ENCODE measurements around the gene ZFC3H1. TPM values are rescaled to one million over a fixed set of nuclear protein-coding genes. Genes with fewer than 3 reads are reported as not detected.
"Not testable (repeated sequence)": the region's sequence is repeated elsewhere in the genome, so short reads cannot be mapped to it uniquely, and the experiment has no call there.

Gene ZFC3H1
- total and polyA plus RNA-seq, 4 donors: 8.0 to 95.3 (median 49.4) TPM

DNA sequence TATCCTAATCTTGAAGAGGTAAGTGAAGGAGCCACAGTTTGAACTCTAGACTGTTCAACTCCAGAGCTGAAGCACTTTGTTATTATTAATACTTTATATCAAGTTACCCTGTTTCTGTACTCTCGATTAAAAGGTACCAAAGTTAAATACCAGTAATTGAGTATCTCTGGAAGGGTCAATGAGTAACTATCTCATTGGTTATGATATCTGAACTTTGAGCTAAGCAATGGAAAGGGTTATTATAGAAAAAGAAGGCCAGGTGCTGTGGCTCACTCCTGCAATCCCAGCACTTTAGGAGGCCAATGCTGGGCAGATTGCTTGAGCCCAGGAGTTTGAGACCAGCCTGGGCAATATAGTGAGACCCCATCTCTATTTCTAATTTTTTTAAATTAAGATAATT lies 32.1 kb upstream of the ZFC3H1 start:
- no peaks in the 10 kb centered on the region for H3K9me3 ChIP-seq (ENCODE audit: control insufficient read depth, low read length)
- DNase-seq (no peak), ATAC-seq (ENCODE audit: low FRiP score) (no peak)
- H3K27me3 ChIP-seq (ENCODE audit: control insufficient read depth in 1 of 2, insufficient read depth in 2 of 2, low read length in 1 of 2): no peaks in the 10 kb centered on the region
- 97 to 98% methylated on average over 1 of the region's 1 CpG for WGBS, 2 donors
- no peaks in the 10 kb centered on the region for H3K4me1 ChIP-seq (ENCODE audit: control insufficient read depth in 1 of 2, insufficient read depth in 2 of 2, low read length in 2 of 2)
- peaks cover 2 to 3% of the 10 kb centered on the region in 2 donors for H3K36me3 ChIP-seq (ENCODE audit: control insufficient read depth in 1 of 2, insufficient read depth in 2 of 2, low read length in 1 of 2)
- no peak overlapping the region for H3K27ac ChIP-seq (ENCODE audit: low read depth in 1 of 2, low read length in 2 of 2)
- intact Hi-C loops (cut with DNase I): no loop called here
- H3K4me3 ChIP-seq (ENCODE audit: low read length in 2 of 2): no peak overlapping the region

DNA sequence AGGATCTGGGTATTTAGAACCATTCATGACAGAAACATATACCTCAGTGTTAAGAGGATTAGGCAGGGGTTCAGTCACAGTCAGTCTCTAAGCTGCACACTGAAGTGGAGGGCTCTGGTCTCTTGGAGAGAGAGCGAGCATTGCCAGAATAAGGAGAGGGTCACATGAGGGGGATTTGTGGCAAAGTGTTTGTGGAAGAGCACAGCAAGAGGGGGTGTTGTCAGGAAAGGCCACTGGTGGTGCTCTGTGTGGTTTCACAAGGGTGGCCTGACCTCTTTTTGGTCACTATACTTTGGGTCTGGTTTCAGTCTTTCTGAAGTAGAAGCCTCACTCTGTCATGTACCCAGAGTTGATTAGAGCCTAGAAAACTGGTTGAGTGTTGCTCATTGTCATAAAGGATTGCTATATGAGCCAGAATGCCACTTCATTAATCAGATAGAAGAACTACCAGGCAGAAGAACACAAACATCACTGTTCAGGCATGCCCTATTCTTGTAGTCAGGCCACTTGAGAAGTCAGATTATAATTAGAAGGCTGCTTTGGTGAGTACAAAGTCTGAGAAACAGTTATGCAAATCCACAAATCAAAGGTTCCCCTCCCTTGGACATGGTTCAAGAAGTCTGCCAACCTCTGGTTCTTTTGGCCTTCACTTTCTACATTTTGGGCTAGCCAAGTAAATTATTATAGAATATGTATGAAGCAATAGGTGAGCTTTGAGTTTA lies 30.6 kb upstream of the ZFC3H1 start:
- ATAC-seq (ENCODE audit: low FRiP score): no peak
- Histone ChIP-seq H3K27ac (ENCODE audit: low read depth in 1 of 2, low read length in 2 of 2) (no peak overlapping the region), H3K36me3 (ENCODE audit: control insufficient read depth in 1 of 2, insufficient read depth in 2 of 2, low read length in 1 of 2) (peaks cover 0 to 1% of the 10 kb centered on the region in 2 donors), H3K4me1 (ENCODE audit: control insufficient read depth in 1 of 2, insufficient read depth in 2 of 2, low read length in 2 of 2) (peaks cover 0 to 1% of the 10 kb centered on the region in 2 donors), H3K4me3 (ENCODE audit: low read length in 2 of 2) (no peak overlapping the region), H3K27me3 (ENCODE audit: control insufficient read depth in 1 of 2, insufficient read depth in 2 of 2, low read length in 1 of 2) (no peaks in the 10 kb centered on the region), H3K9me3 (ENCODE audit: control insufficient read depth, low read length) (no peaks in the 10 kb centered on the region)
- intact Hi-C loops (cut with DNase I): no loop called here
- DNase-seq: no peak
- 98 to 100% methylated on average over 1 of the region's 1 CpG for WGBS, 2 donors

DNA sequence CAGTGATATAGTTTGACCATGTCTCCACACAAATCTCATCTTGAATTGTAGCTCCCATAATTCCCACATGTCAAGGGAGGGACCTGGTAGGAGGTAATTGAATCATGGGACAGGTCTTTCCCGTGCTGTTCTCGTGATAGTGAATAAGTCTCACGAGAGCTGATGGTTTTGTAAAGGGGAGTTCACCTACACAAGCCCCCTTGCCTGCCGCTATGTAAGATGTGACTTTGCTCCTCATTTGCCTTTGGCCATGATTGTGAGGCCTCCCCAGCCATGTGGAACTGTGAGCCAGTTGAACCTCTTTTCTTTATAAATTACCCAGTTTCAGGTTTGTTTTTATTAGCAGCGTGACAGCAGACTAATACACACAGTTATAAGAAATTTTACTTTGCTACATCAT lies 30.0 kb upstream of the ZFC3H1 start:
- H3K36me3 ChIP-seq (ENCODE audit: control insufficient read depth in 1 of 2, insufficient read depth in 2 of 2, low read length in 1 of 2); intact Hi-C loops (cut with DNase I); ATAC-seq (ENCODE audit: low FRiP score); H3K4me3 ChIP-seq (ENCODE audit: low read length in 2 of 2); H3K4me1 ChIP-seq (ENCODE audit: control insufficient read depth in 1 of 2, insufficient read depth in 2 of 2, low read length in 2 of 2); H3K27ac ChIP-seq (ENCODE audit: low read depth in 1 of 2, low read length in 2 of 2); H3K27me3 ChIP-seq (ENCODE audit: control insufficient read depth in 1 of 2, insufficient read depth in 2 of 2, low read length in 1 of 2); DNase-seq; H3K9me3 ChIP-seq (ENCODE audit: control insufficient read depth, low read length): not testable (repeated sequence)
- WGBS, 2 donors: 83 to 87% methylated on average over 5 of the region's 5 CpGs

DNA sequence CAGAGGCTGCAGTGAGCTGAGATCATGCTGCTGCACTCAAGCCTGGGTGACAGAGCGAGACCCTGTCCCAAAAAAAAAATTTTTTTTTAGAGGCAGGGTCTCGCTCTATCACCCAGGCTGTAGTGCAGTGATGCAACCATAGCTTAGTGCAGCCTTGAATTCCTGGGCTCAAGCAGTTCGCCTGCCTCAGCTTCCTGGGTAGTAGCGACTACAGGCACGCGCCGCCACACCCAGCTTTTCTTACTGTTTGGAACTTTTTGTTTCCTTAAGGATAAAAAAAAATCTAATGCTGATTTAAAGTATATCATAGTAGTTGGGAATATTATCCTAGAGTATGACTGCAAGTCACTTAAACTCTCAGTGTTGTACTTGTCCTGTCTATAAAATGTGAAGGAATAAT lies 29.5 kb upstream of the ZFC3H1 start:
- ATAC-seq (ENCODE audit: low FRiP score) (no peak), DNase-seq (no peak)
- intact Hi-C loops (cut with DNase I): no loop called here
- H3K27ac ChIP-seq (ENCODE audit: low read depth in 1 of 2, low read length in 2 of 2): no peak overlapping the region
- H3K4me3 ChIP-seq (ENCODE audit: low read length in 2 of 2): no peak overlapping the region
- H3K4me1 ChIP-seq (ENCODE audit: control insufficient read depth in 1 of 2, insufficient read depth in 2 of 2, low read length in 2 of 2): peaks cover 0 to 4% of the 10 kb centered on the region in 2 donors
- peaks cover 0 to 1% of the 10 kb centered on the region in 2 donors for H3K36me3 ChIP-seq (ENCODE audit: control insufficient read depth in 1 of 2, insufficient read depth in 2 of 2, low read length in 1 of 2)
- H3K27me3 ChIP-seq (ENCODE audit: control insufficient read depth in 1 of 2, insufficient read depth in 2 of 2, low read length in 1 of 2): no peaks in the 10 kb centered on the region
- WGBS, 2 donors: 95 to 98% methylated on average over 7 of the region's 7 CpGs
- no peaks in the 10 kb centered on the region for H3K9me3 ChIP-seq (ENCODE audit: control insufficient read depth, low read length)

DNA sequence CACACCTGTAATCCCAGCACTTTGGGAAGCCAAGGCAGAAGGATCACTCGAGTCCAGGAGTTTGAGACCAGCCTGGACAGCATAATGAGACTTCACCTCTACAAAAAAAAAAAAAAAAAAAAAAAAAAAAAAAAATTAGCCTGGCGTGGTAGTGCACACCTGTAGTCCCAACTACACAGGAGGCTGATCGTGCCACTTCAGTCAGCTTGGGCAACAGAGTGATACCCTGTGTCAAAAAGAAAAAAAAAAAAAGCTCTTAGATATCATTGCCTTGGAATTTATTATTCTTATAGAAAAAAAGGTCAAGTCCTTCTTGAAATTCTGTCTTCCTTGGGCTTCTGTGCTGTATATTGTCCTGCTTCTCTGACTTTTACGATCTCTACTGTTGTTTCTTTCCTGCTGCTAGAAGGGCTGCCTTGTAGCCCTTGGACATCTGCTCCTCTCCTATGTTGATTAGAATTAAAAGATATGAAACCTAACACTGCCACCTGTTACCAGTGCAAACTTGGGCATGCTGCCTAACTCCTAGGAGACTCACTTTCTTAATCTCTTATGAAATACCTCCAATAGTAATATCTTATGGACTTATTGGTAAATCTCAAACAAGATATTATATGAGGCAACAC lies 28.0 kb upstream of the ZFC3H1 start:
- intact Hi-C loops (cut with DNase I): no loop called here
- ATAC-seq (ENCODE audit: low FRiP score): no peak
- 91% methylated on average over 3 to 4 of the region's 4 CpGs for WGBS, 2 donors

DNA sequence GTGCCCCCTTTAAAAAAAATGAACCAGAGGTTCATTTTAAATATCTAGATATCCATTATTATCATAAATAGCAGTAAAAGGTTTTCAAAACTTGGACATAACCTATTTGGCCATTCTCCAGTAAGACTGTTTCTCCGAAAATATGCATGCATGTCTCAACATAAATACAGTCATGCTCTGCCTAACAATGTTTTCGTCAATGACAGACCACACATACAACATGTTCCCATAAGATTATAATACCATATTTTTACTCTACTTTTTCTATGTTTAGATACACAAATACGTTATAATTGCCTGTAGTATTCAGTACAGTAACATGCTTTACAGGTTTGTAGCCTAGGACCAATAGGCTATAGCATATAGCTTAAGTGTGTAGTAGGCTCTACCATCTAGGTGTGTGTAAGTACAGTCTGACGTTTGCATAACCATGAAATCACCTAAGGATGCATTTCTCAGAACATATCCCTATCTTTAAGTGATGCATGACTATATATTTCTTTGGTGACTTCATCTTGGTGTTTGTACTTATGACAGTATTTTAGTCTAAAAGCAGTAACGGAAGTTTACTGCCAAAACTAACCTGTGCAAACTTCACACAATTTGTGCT lies 25.4 kb upstream of the ZFC3H1 start:
- intact Hi-C loops (cut with DNase I): loop anchor here in 1 of 2 donors (5.0 to 10.0 kb wide), 2 partner anchors 63 to 156 kb away; partner anchors contain the start of gene RAB21
- H3K36me3 ChIP-seq (ENCODE audit: control insufficient read depth in 1 of 2, insufficient read depth in 2 of 2, low read length in 1 of 2): peaks cover 0 to 1% of the 10 kb centered on the region in 2 donors
- 61 to 63% methylated on average over 5 of the region's 5 CpGs for WGBS, 2 donors
- H3K9me3 ChIP-seq (ENCODE audit: control insufficient read depth, low read length): no peaks in the 10 kb centered on the region
- H3K4me1 ChIP-seq (ENCODE audit: control insufficient read depth in 1 of 2, insufficient read depth in 2 of 2, low read length in 2 of 2): peaks cover 0 to 4% of the 10 kb centered on the region in 2 donors
- no peak overlapping the region for H3K4me3 ChIP-seq (ENCODE audit: low read length in 2 of 2)
- no peak overlapping the region for H3K27ac ChIP-seq (ENCODE audit: low read depth in 1 of 2, low read length in 2 of 2)
- ATAC-seq (ENCODE audit: low FRiP score): no peak
- no peaks in the 10 kb centered on the region for H3K27me3 ChIP-seq (ENCODE audit: control insufficient read depth in 1 of 2, insufficient read depth in 2 of 2, low read length in 1 of 2)
- DNase-seq: no peak

More for the DNA sequence above, 28.0 kb upstream of the ZFC3H1 start:
- Histone ChIP-seq H3K27me3 (ENCODE audit: control insufficient read depth in 1 of 2, insufficient read depth in 2 of 2, low read length in 1 of 2) (no peaks in the 10 kb centered on the region), H3K27ac (ENCODE audit: low read depth in 1 of 2, low read length in 2 of 2) (no peak overlapping the region), H3K4me3 (ENCODE audit: low read length in 2 of 2) (no peak overlapping the region), H3K36me3 (ENCODE audit: control insufficient read depth in 1 of 2, insufficient read depth in 2 of 2, low read length in 1 of 2) (peaks cover 0 to 1% of the 10 kb centered on the region in 2 donors), H3K9me3 (ENCODE audit: control insufficient read depth, low read length) (no peaks in the 10 kb centered on the region), H3K4me1 (ENCODE audit: control insufficient read depth in 1 of 2, insufficient read depth in 2 of 2, low read length in 2 of 2) (peaks cover 0 to 4% of the 10 kb centered on the region in 2 donors)
- DNase-seq: no peak

DNA sequence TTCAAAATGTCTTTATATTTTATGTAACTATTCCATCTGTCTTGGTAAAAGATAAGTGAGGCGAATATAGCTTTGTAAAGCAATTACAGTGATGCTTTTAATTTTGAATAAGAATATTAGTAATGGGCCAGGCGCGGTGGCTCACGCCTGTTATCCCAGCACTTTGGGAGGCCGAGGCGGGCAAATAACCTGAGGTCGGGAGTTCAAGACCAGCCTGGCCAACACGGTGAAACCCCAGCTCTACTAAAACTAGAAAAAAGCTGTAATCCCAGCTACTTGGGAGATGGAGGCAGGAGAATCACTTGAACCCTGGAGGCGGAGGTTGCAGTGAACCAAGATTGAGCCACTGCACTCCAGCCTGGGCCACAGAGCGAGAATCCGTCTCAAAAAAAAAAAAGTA lies 23.5 kb upstream of the ZFC3H1 start:
- 62 to 70% methylated on average over 11 of the region's 11 CpGs for WGBS, 2 donors
- ATAC-seq (ENCODE audit: low FRiP score); H3K9me3 ChIP-seq (ENCODE audit: control insufficient read depth, low read length); H3K27me3 ChIP-seq (ENCODE audit: control insufficient read depth in 1 of 2, insufficient read depth in 2 of 2, low read length in 1 of 2); H3K36me3 ChIP-seq (ENCODE audit: control insufficient read depth in 1 of 2, insufficient read depth in 2 of 2, low read length in 1 of 2); H3K4me1 ChIP-seq (ENCODE audit: control insufficient read depth in 1 of 2, insufficient read depth in 2 of 2, low read length in 2 of 2); H3K27ac ChIP-seq (ENCODE audit: low read depth in 1 of 2, low read length in 2 of 2); DNase-seq: not testable (repeated sequence)
- peak overlapping the region; percentile 34 to 73 for H3K4me3 ChIP-seq (ENCODE audit: low read length in 2 of 2)
- intact Hi-C loops (cut with DNase I): loop anchor here in 1 of 2 donors (5.0 to 10.0 kb wide), 2 partner anchors 65 to 158 kb away; partner anchors contain the start of gene RAB21

DNA sequence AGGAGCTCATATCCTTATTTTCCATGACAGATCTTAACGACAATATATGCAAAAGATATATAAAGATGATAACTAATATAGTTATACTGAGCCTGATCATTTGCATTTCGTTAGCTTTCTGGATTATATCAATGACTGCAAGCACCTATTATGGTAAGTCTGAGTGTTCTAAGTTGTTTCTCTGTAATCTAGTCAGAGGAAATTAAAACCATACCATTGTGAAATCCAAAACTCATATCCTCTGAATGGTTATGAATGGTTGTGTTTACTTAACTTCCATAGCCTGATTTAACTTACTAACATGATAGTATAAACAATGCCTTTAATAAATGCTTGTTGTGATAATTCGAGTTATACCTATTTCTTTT lies 23.0 kb upstream of the ZFC3H1 start:
- Histone ChIP-seq H3K27me3 (ENCODE audit: control insufficient read depth in 1 of 2, insufficient read depth in 2 of 2, low read length in 1 of 2) (no peaks in the 10 kb centered on the region), H3K4me1 (ENCODE audit: control insufficient read depth in 1 of 2, insufficient read depth in 2 of 2, low read length in 2 of 2) (peaks cover 0 to 4% of the 10 kb centered on the region in 2 donors), H3K27ac (ENCODE audit: low read depth in 1 of 2, low read length in 2 of 2) (no peak overlapping the region), H3K9me3 (ENCODE audit: control insufficient read depth, low read length) (no peaks in the 10 kb centered on the region), H3K36me3 (ENCODE audit: control insufficient read depth in 1 of 2, insufficient read depth in 2 of 2, low read length in 1 of 2) (no peaks in the 10 kb centered on the region), H3K4me3 (ENCODE audit: low read length in 2 of 2) (peak overlapping the region; percentile 34 to 73)
- 9% methylated on average over 3 of the region's 3 CpGs for WGBS, 2 donors
- intact Hi-C loops (cut with DNase I): loop anchor here in 1 of 2 donors (1.0 to 10.0 kb wide), 3 partner anchors 22 to 158 kb away; partner anchors contain the start of genes RAB21 and THAP2
- no peak for ATAC-seq (ENCODE audit: low FRiP score)
- no peak for DNase-seq

All from aorta (tissue), 5 donors.